ENCODE results near the gene LIG3.

GRCh38 chr17:35003778-35004177, 23.5 kb downstream of the LIG3 start:
- no peak for TF ChIP-seq PATZ1 (CRISPR knock-in tag; IDR thresholded peaks at IDR 0.05; ENCODE audit: borderline replicate concordance)
- no peak for TF ChIP-seq ZC3H10 (CRISPR knock-in tag; IDR thresholded peaks at IDR 0.05)
- no peak for TF ChIP-seq CSRNP3 (CRISPR knock-in tag; IDR thresholded peaks at IDR 0.05)
